Measurements from ENCODE around the gene NEMF. TPM values are rescaled to one million over a fixed set of nuclear protein-coding genes. Genes with fewer than 3 reads are reported as not detected.

The NEMF gene
- total and polyA plus RNA-seq, 2 experiments from 2014 or later, result 43.9 to 71.9 TPM

- peak overlapping the region; percentile 37 for H3K4me3 ChIP-seq
- H3K27ac ChIP-seq, result peak overlapping the region; percentile 52
- H3K9me3 ChIP-seq (ENCODE audit: low read depth), result no peaks in the 10 kb centered on the region
- DNase-seq (ENCODE audit: low read depth in 1 of 2, low spot score in 1 of 2), result no peak
- H3K4me1 ChIP-seq (ENCODE audit: low read depth), result peaks cover 5% of the 10 kb centered on the region
- no peaks in the 10 kb centered on the region for H3K27me3 ChIP-seq
- TF ChIP-seq CTCF (IDR thresholded peaks at IDR 0.05; ENCODE audit: low read depth, low read length), result no peak
- H3K36me3 ChIP-seq, result no peaks in the 10 kb centered on the region
Measured at GRCh38 chr14:49868720-49869114, 16.1 kb upstream of the NEMF start.

GRCh38 chr14:49867831-49868719 is 15.5 kb upstream of the NEMF start:
- no peak for TF ChIP-seq CTCF (IDR thresholded peaks at IDR 0.05; ENCODE audit: low read depth, low read length)
- no peaks in the 10 kb centered on the region for H3K27me3 ChIP-seq

GRCh38 chr14:49865431-49865859 is 12.9 kb upstream of the NEMF start:
- Histone ChIP-seq H3K4me1 (ENCODE audit: low read depth) (peaks cover 12% of the 10 kb centered on the region), H3K9me3 (ENCODE audit: low read depth) (no peaks in the 10 kb centered on the region), H3K27me3 (no peaks in the 10 kb centered on the region), H3K27ac (no peak overlapping the region), H3K36me3 (no peaks in the 10 kb centered on the region), H3K4me3 (no peak overlapping the region)
- DNase-seq (ENCODE audit: low read depth in 1 of 2, low spot score in 1 of 2), result peak; percentile 77 to 84
- TF ChIP-seq CTCF (IDR thresholded peaks at IDR 0.05; ENCODE audit: low read depth, low read length), result peak; percentile 94

More at GRCh38 chr14:49867831-49868719, 15.5 kb upstream of the NEMF start:
- Histone ChIP-seq H3K4me3 (peak overlapping the region; percentile 45), H3K4me1 (ENCODE audit: low read depth) (peaks cover 5% of the 10 kb centered on the region), H3K9me3 (ENCODE audit: low read depth) (no peaks in the 10 kb centered on the region), H3K27ac (peak overlapping the region; percentile 91), H3K36me3 (no peaks in the 10 kb centered on the region)
- DNase-seq (ENCODE audit: low read depth in 1 of 2, low spot score in 1 of 2), result peak; percentile 95 to 98

- Histone ChIP-seq H3K4me3 (peak overlapping the region; percentile 60), H3K27me3 (no peaks in the 10 kb centered on the region), H3K27ac (peak overlapping the region; percentile 100), H3K36me3 (no peaks in the 10 kb centered on the region), H3K4me1 (ENCODE audit: low read depth) (peaks cover 14% of the 10 kb centered on the region), H3K9me3 (ENCODE audit: low read depth) (no peaks in the 10 kb centered on the region)
- TF ChIP-seq CTCF (IDR thresholded peaks at IDR 0.05; ENCODE audit: low read depth, low read length), result no peak
- DNase-seq (ENCODE audit: low read depth in 1 of 2, low spot score in 1 of 2), result peak in 1 of 2 donors; percentile 18
Measured at GRCh38 chr14:49863487-49864281, 11.1 kb upstream of the NEMF start.

GRCh38 chr14:49862089-49862673 is 9.6 kb upstream of the NEMF start:
- H3K27me3 ChIP-seq, result no peaks in the 10 kb centered on the region
- peak; percentile 88 to 94 for DNase-seq (ENCODE audit: low read depth in 1 of 2, low spot score in 1 of 2)
- peak overlapping the region; percentile 100 for H3K27ac ChIP-seq
- H3K4me1 ChIP-seq (ENCODE audit: low read depth), result peaks cover 22% of the 10 kb centered on the region
- peak overlapping the region; percentile 58 for H3K4me3 ChIP-seq
- H3K9me3 ChIP-seq (ENCODE audit: low read depth), result no peaks in the 10 kb centered on the region
- no peaks in the 10 kb centered on the region for H3K36me3 ChIP-seq
- TF ChIP-seq CTCF (IDR thresholded peaks at IDR 0.05; ENCODE audit: low read depth, low read length), result peak; percentile 100

Measured in cardiac muscle cell (in vitro differentiated cells and primary cell).